Activated T-helper 17 cell treated with anti-CD3 and anti-CD28 coated beads, Interleukin-2, amount 50 U/mL, for 72 hours (primary cell): ENCODE measurements around the gene TMC2. TPM values are rescaled to one million over a fixed set of nuclear protein-coding genes. Genes with fewer than 3 reads are reported as not detected.
"Not testable (repeated sequence)": the region's sequence is repeated elsewhere in the genome, so short reads cannot be mapped to it uniquely, and the experiment has no call there.

Source experiments
- ATAC-seq: fragments of 150-1000 bp; cut with Tn5 transposase; replicated peaks from 2 replicates; pipeline ENCODE4 v1.10.0; 2021; ENCODE audit warnings: mild to moderate bottlenecking, moderate library complexity
- H3K27ac Mint-ChIP-seq: one replicate; pipeline ENCODE4 v1.8.0; 2022; ENCODE audit warnings: mixed read lengths
- H3K27me3 Mint-ChIP-seq: one replicate; pipeline ENCODE4 v1.8.0; 2022; ENCODE audit warnings: mixed read lengths
- H3K36me3 Mint-ChIP-seq: one replicate; pipeline ENCODE4 v1.8.0; 2022; ENCODE audit warnings: low read depth, mild to moderate bottlenecking, mixed read lengths
- H3K4me1 Mint-ChIP-seq: one replicate; pipeline ENCODE4 v1.8.0; 2022; ENCODE audit warnings: mixed read lengths
- H3K4me3 Mint-ChIP-seq: one replicate; pipeline ENCODE4 v1.8.0; 2022; ENCODE audit warnings: mild to moderate bottlenecking, mixed read lengths
- H3K9me3 Mint-ChIP-seq: one replicate; pipeline ENCODE4 v1.8.0; 2022; ENCODE audit warnings: mixed read lengths
- total RNA-seq, 2 donors: library from RNA; stranded (reverse); gene quantifications; one replicate each; pipeline ENCODE4 v1.2.3, GENCODE V29; 2022

TMC2 gene
- total RNA-seq, 2 donors from 2014 or later = not detected

- H3K4me3 Mint-ChIP-seq = no peak overlapping the region
- H3K27ac Mint-ChIP-seq = no peak overlapping the region
- no peaks in the 10 kb centered on the region for H3K9me3 Mint-ChIP-seq
- ATAC-seq = no peak
- no peaks in the 10 kb centered on the region for H3K4me1 Mint-ChIP-seq
- H3K27me3 Mint-ChIP-seq = no peaks in the 10 kb centered on the region
- H3K36me3 Mint-ChIP-seq = no peaks in the 10 kb centered on the region
These were observed 15.8 kb upstream of the TMC2 start for GRCh38 chr20:2520617-2521016.

GRCh38 chr20:2521369-2522305 lies 14.7 kb upstream of the TMC2 start:
- no peak for ATAC-seq
- Mint-ChIP-seq H3K4me3 (no peak overlapping the region), H3K36me3 (no peaks in the 10 kb centered on the region), H3K27ac (no peak overlapping the region), H3K4me1 (no peaks in the 10 kb centered on the region), H3K27me3 (no peaks in the 10 kb centered on the region), H3K9me3 (no peaks in the 10 kb centered on the region)

GRCh38 chr20:2522826-2523429 lies 13.4 kb upstream of the TMC2 start:
- not testable (repeated sequence) for ATAC-seq, H3K4me1 Mint-ChIP-seq, H3K4me3 Mint-ChIP-seq, H3K27me3 Mint-ChIP-seq, H3K27ac Mint-ChIP-seq, H3K36me3 Mint-ChIP-seq, H3K9me3 Mint-ChIP-seq

GRCh38 chr20:2523919-2524708 lies 12.3 kb upstream of the TMC2 start:
- H3K4me3 Mint-ChIP-seq = peak overlapping the region; percentile 81
- H3K36me3 Mint-ChIP-seq = no peaks in the 10 kb centered on the region
- no peaks in the 10 kb centered on the region for H3K9me3 Mint-ChIP-seq

GRCh38 chr20:2524709-2525506 lies 11.5 kb upstream of the TMC2 start:
- Mint-ChIP-seq H3K4me1 (no peaks in the 10 kb centered on the region), H3K4me3 (peak overlapping the region; percentile 81), H3K36me3 (no peaks in the 10 kb centered on the region), H3K9me3 (no peaks in the 10 kb centered on the region), H3K27me3 (no peaks in the 10 kb centered on the region), H3K27ac (peak overlapping the region; percentile 84)
- ATAC-seq = peak; percentile 64

More at GRCh38 chr20:2523919-2524708, 12.3 kb upstream of the TMC2 start:
- no peaks in the 10 kb centered on the region for H3K27me3 Mint-ChIP-seq
- no peaks in the 10 kb centered on the region for H3K4me1 Mint-ChIP-seq
- peak overlapping the region; percentile 84 for H3K27ac Mint-ChIP-seq
- ATAC-seq = peak; percentile 71

- H3K4me3 Mint-ChIP-seq, ATAC-seq, H3K9me3 Mint-ChIP-seq, H3K27ac Mint-ChIP-seq, H3K4me1 Mint-ChIP-seq, H3K36me3 Mint-ChIP-seq, H3K27me3 Mint-ChIP-seq: not testable (repeated sequence)
These were observed 10.2 kb upstream of the TMC2 start for GRCh38 chr20:2526218-2526583.

- Mint-ChIP-seq H3K4me3 (no peak overlapping the region), H3K4me1 (no peaks in the 10 kb centered on the region)
- no peak for ATAC-seq
These were observed 8.6 kb upstream of the TMC2 start for GRCh38 chr20:2527762-2528161.

GRCh38 chr20:2528671-2529271 lies 7.6 kb upstream of the TMC2 start:
- Mint-ChIP-seq H3K4me3 (no peak overlapping the region), H3K27me3 (peaks cover 3% of the 10 kb centered on the region), H3K27ac (no peak overlapping the region), H3K9me3 (no peaks in the 10 kb centered on the region), H3K36me3 (no peaks in the 10 kb centered on the region), H3K4me1 (no peaks in the 10 kb centered on the region)
- no peak for ATAC-seq

More at GRCh38 chr20:2527762-2528161, 8.6 kb upstream of the TMC2 start:
- Mint-ChIP-seq H3K27ac (no peak overlapping the region), H3K27me3 (no peaks in the 10 kb centered on the region), H3K36me3 (no peaks in the 10 kb centered on the region), H3K9me3 (no peaks in the 10 kb centered on the region)

GRCh38 chr20:2533118-2533517 lies 3.3 kb upstream of the TMC2 start:
- no peaks in the 10 kb centered on the region for H3K36me3 Mint-ChIP-seq
- no peak overlapping the region for H3K4me3 Mint-ChIP-seq
- no peak for ATAC-seq
- peaks cover 8% of the 10 kb centered on the region for H3K27me3 Mint-ChIP-seq
- no peaks in the 10 kb centered on the region for H3K9me3 Mint-ChIP-seq
- no peaks in the 10 kb centered on the region for H3K4me1 Mint-ChIP-seq
- H3K27ac Mint-ChIP-seq = no peak overlapping the region

- no peak for ATAC-seq
- H3K9me3 Mint-ChIP-seq = no peaks in the 10 kb centered on the region
These were observed 438 bp upstream of the TMC2 start for GRCh38 chr20:2535711-2536559.

GRCh38 chr20:2537101-2537500 lies 728 bp downstream of the TMC2 start:
- H3K9me3 Mint-ChIP-seq = no peaks in the 10 kb centered on the region
- no peaks in the 10 kb centered on the region for H3K4me1 Mint-ChIP-seq
- no peak overlapping the region for H3K27ac Mint-ChIP-seq
- H3K4me3 Mint-ChIP-seq = no peak overlapping the region
- no peaks in the 10 kb centered on the region for H3K36me3 Mint-ChIP-seq
- H3K27me3 Mint-ChIP-seq = peaks cover 23% of the 10 kb centered on the region
- no peak for ATAC-seq

More at GRCh38 chr20:2535711-2536559, 438 bp upstream of the TMC2 start:
- Mint-ChIP-seq H3K4me3 (no peak overlapping the region), H3K4me1 (no peaks in the 10 kb centered on the region), H3K27ac (no peak overlapping the region), H3K36me3 (no peaks in the 10 kb centered on the region), H3K27me3 (peaks cover 17% of the 10 kb centered on the region)

- no peak for ATAC-seq
- Mint-ChIP-seq H3K4me3 (no peak overlapping the region), H3K27me3 (peaks cover 27% of the 10 kb centered on the region), H3K27ac (no peak overlapping the region), H3K36me3 (no peaks in the 10 kb centered on the region), H3K9me3 (no peaks in the 10 kb centered on the region), H3K4me1 (no peaks in the 10 kb centered on the region)
These were observed 2.0 kb downstream of the TMC2 start for GRCh38 chr20:2538356-2538755.
